OCI-LY3 (cell line): ENCODE data around the gene KLF15.

Experiments used
- H2AFZ ChIP-seq: fragments of 200-600, 300-600 bp; shearing (Covaris generic); 2 replicates; pipeline ENCODE4 v1.6.0; 2014; ENCODE audit warnings: antibody characterized with exemption, low read depth, low read length
- H3K27ac ChIP-seq: fragments of 200-600, 300-600 bp; sonication (generic); 2 replicates; pipeline ENCODE4 v1.5.1; 2014; ENCODE audit warnings: mild to moderate bottlenecking, low read length, moderate library complexity, mixed read lengths
- H3K27me3 ChIP-seq: fragments of 200-600, 300-600 bp; sonication (generic); 2 replicates; pipeline ENCODE4 v1.6.1; 2014; ENCODE audit warnings: low read depth, low read length, mixed read lengths
- H3K36me3 ChIP-seq: fragments of 200-600, 300-600 bp; sonication (generic); replicated peaks from 2 replicates; pipeline ENCODE3; 2014; ENCODE audit warnings: low read depth, low read length, mixed read lengths
- H3K4me1 ChIP-seq: fragments of 300-600, 200-600 bp; sonication (generic); 2 replicates; pipeline ENCODE4 v1.6.1; 2014; ENCODE audit warnings: low read length, mixed read lengths
- H3K4me2 ChIP-seq: fragments of 200-600, 300-600 bp; sonication (generic); 2 replicates; pipeline ENCODE4 v1.6.1; 2014; ENCODE audit warnings: low read length, mixed read lengths
- H3K4me3 ChIP-seq: fragments of 300-600, 200-600 bp; sonication (generic); 2 replicates; pipeline ENCODE4 v1.5.1; 2014; ENCODE audit warnings: antibody characterized with exemption, mild to moderate bottlenecking, low read length, moderate library complexity
- H3K79me2 ChIP-seq: fragments of 300-600, 200-600 bp; shearing (Covaris generic); 2 replicates; pipeline ENCODE4 v1.6.1; 2014; ENCODE audit warnings: mild to moderate bottlenecking, low read length, mixed read lengths
- H3K9ac ChIP-seq: fragments of 300-600, 200-600 bp; shearing (Covaris generic); 2 replicates; pipeline ENCODE4 v1.6.0; 2014; ENCODE audit warnings: mild to moderate bottlenecking, low read length, moderate library complexity
- H3K9me3 ChIP-seq: fragments of 200-600, 300-600 bp; shearing (Covaris generic); 2 replicates; pipeline ENCODE4 v1.6.1; 2014; ENCODE audit warnings: low read length, mixed read lengths; ENCODE audit not compliant: insufficient read depth
- H4K20me1 ChIP-seq: fragments of 200-600, 300-600 bp; sonication (generic); 2 replicates; pipeline ENCODE4 v1.6.1; 2016; ENCODE audit warnings: low read length, mixed read lengths; ENCODE audit not compliant: insufficient read depth
- EZH2phosphoT487 ChIP-seq: fragments of 200-600 bp; shearing (Covaris generic); IDR thresholded peaks from 2 replicates; pipeline ENCODE4 v1.6.1; 2018; ENCODE audit warnings: antibody characterized with exemption, mixed run types, low read depth
- TF ChIP-seq, protein P1 (sequence below): fragments of 200-600, 300-600 bp; sonication (generic); IDR thresholded peaks from 2 replicates; pipeline ENCODE4 v1.5.1; 2014; ENCODE audit warnings: antibody characterized with exemption, low read length, low read depth

The KLF15 gene

GRCh38 chr3:126313166-126313565 lies 44.0 kb downstream of the KLF15 start:
- Histone ChIP-seq H3K9me3 (no peaks in the 10 kb centered on the region), H3K4me1 (no peaks in the 10 kb centered on the region), H3K79me2 (no peaks in the 10 kb centered on the region), H4K20me1 (no peaks in the 10 kb centered on the region), H3K4me2 (no peak overlapping the region), H3K27ac (no peak overlapping the region), H3K27me3 (peaks cover 4% of the 10 kb centered on the region), H3K36me3 (no peaks in the 10 kb centered on the region), H2AFZ (no peak overlapping the region), H3K4me3 (no peak overlapping the region), H3K9ac (no peak overlapping the region)
- no peak for TF ChIP-seq EZH2phosphoT487
- TF ChIP-seq, protein P1, sequence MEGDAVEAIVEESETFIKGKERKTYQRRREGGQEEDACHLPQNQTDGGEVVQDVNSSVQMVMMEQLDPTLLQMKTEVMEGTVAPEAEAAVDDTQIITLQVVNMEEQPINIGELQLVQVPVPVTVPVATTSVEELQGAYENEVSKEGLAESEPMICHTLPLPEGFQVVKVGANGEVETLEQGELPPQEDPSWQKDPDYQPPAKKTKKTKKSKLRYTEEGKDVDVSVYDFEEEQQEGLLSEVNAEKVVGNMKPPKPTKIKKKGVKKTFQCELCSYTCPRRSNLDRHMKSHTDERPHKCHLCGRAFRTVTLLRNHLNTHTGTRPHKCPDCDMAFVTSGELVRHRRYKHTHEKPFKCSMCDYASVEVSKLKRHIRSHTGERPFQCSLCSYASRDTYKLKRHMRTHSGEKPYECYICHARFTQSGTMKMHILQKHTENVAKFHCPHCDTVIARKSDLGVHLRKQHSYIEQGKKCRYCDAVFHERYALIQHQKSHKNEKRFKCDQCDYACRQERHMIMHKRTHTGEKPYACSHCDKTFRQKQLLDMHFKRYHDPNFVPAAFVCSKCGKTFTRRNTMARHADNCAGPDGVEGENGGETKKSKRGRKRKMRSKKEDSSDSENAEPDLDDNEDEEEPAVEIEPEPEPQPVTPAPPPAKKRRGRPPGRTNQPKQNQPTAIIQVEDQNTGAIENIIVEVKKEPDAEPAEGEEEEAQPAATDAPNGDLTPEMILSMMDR, result no peak

DNA sequence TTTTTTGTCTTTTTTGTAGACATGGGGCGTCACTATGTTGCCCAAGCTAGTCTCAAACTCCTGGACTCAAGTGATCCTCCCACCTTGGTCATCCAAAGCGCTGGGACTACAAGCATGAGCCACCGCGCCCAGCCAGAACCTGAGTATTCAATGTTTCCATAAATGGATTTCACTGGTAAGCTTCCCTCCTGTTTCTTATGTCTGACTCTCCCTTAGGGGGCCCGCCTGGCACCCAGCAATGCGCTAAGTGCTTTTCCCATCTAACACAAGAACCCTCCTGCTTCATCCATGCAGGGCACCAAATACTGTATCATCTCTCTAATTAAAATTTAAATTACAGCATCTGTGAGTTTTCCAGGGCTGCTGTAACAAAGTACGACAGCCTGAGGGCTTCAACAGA lies 44.9 kb downstream of the KLF15 start:
- H3K27me3 ChIP-seq, result no peaks in the 10 kb centered on the region
- no peak overlapping the region for H2AFZ ChIP-seq
- TF ChIP-seq, protein P1, result no peak
- no peak for TF ChIP-seq EZH2phosphoT487

GRCh38 chr3:126311338-126311978 lies 45.8 kb downstream of the KLF15 start:
- no peak for TF ChIP-seq EZH2phosphoT487
- TF ChIP-seq, protein P1, result no peak
- Histone ChIP-seq H3K9ac (no peak overlapping the region), H4K20me1 (no peaks in the 10 kb centered on the region), H3K27ac (no peak overlapping the region), H2AFZ (no peak overlapping the region), H3K79me2 (no peaks in the 10 kb centered on the region), H3K4me2 (no peak overlapping the region), H3K9me3 (no peaks in the 10 kb centered on the region), H3K27me3 (no peaks in the 10 kb centered on the region), H3K4me3 (no peak overlapping the region), H3K4me1 (no peaks in the 10 kb centered on the region), H3K36me3 (no peaks in the 10 kb centered on the region)

More for the DNA sequence above, 44.9 kb downstream of the KLF15 start:
- Histone ChIP-seq H3K79me2 (no peaks in the 10 kb centered on the region), H3K4me1 (no peaks in the 10 kb centered on the region), H3K36me3 (no peaks in the 10 kb centered on the region), H3K4me3 (no peak overlapping the region), H3K27ac (no peak overlapping the region), H3K4me2 (no peak overlapping the region), H4K20me1 (no peaks in the 10 kb centered on the region), H3K9me3 (no peaks in the 10 kb centered on the region), H3K9ac (no peak overlapping the region)

GRCh38 chr3:126310816-126311215 lies 46.4 kb downstream of the KLF15 start:
- H4K20me1 ChIP-seq, result no peaks in the 10 kb centered on the region
- no peaks in the 10 kb centered on the region for H3K79me2 ChIP-seq
- no peak overlapping the region for H3K4me2 ChIP-seq
- H3K27me3 ChIP-seq, result no peaks in the 10 kb centered on the region
- H3K4me3 ChIP-seq, result no peak overlapping the region
- no peak overlapping the region for H3K27ac ChIP-seq
- no peak overlapping the region for H2AFZ ChIP-seq
- TF ChIP-seq, protein P1, result no peak
- TF ChIP-seq EZH2phosphoT487, result no peak
- no peaks in the 10 kb centered on the region for H3K4me1 ChIP-seq
- H3K9me3 ChIP-seq, result no peaks in the 10 kb centered on the region
- no peaks in the 10 kb centered on the region for H3K36me3 ChIP-seq
- H3K9ac ChIP-seq, result no peak overlapping the region
